DOHH2 (cell line): Measurements from ENCODE around the gene DNAH3.

Experiments used
- H3F3A ChIP-seq: fragments of 200-600 bp; sonication (generic), shearing (Covaris generic); 2 replicates; pipeline ENCODE4 v1.6.0; 2016; ENCODE audit warnings: antibody characterized with exemption, mild to moderate bottlenecking; ENCODE audit not compliant: control insufficient read depth, insufficient read depth
- H3K27ac ChIP-seq: fragments of 200-600 bp; sonication (generic); 2 replicates; pipeline ENCODE4 v1.5.1; 2014; ENCODE audit warnings: low read depth, mild to moderate bottlenecking, low read length, moderate library complexity
- H3K27me3 ChIP-seq: fragments of 200-600 bp; sonication (generic); 2 replicates; pipeline ENCODE4 v1.6.1; 2014; ENCODE audit warnings: mild to moderate bottlenecking, low read length, mixed read lengths; ENCODE audit not compliant: control insufficient read depth
- H3K36me3 ChIP-seq: fragments of 200-600 bp; sonication (generic); 2 replicates; pipeline ENCODE4 v1.6.1; 2014; ENCODE audit warnings: mild to moderate bottlenecking, low read length, moderate library complexity, mixed read lengths; ENCODE audit not compliant: control insufficient read depth
- H3K4me1 ChIP-seq: fragments of 200-600 bp; sonication (generic); 2 replicates; pipeline ENCODE4 v1.6.1; 2014; ENCODE audit warnings: mild to moderate bottlenecking, low read length, mixed read lengths; ENCODE audit not compliant: control insufficient read depth
- H3K4me2 ChIP-seq: fragments of 200-600 bp; sonication (generic); 2 replicates; pipeline ENCODE4 v1.6.0; 2014; ENCODE audit warnings: mild to moderate bottlenecking, low read length, moderate library complexity
- H3K4me3 ChIP-seq: fragments of 200-600 bp; sonication (generic); 2 replicates; pipeline ENCODE4 v1.5.1; 2014; ENCODE audit warnings: mild to moderate bottlenecking, low read length, mixed read lengths
- H3K79me2 ChIP-seq: fragments of 200-600 bp; sonication (generic); 2 replicates; pipeline ENCODE4 v1.6.1; 2014; ENCODE audit warnings: mild to moderate bottlenecking, low read length, mixed read lengths; ENCODE audit not compliant: control insufficient read depth
- H3K9me2 ChIP-seq: fragments of 200-600 bp; sonication (generic); replicated peaks from 2 replicates; pipeline ENCODE4 v1.6.1; 2014; ENCODE audit warnings: mild to moderate bottlenecking, low read length, mixed read lengths; ENCODE audit not compliant: control insufficient read depth
- H3K9me3 ChIP-seq: fragments of 200-600 bp; sonication (generic); 2 replicates; pipeline ENCODE4 v1.6.1; 2014; ENCODE audit warnings: antibody characterized with exemption, low read length, mixed read lengths; ENCODE audit not compliant: control insufficient read depth, insufficient read depth
- H4K20me1 ChIP-seq: fragments of 200-600 bp; sonication (generic); 2 replicates; pipeline ENCODE4 v1.6.0; 2014; ENCODE audit warnings: low read depth, mild to moderate bottlenecking, antibody characterized with exemption, low read length, moderate library complexity; ENCODE audit not compliant: control insufficient read depth, insufficient read depth
- CTCF ChIP-seq: fragments of 200-600 bp; sonication (generic); IDR thresholded peaks from one replicate; pipeline ENCODE4 v1.5.1; 2014; ENCODE audit warnings: antibody characterized with exemption, mild to moderate bottlenecking, low read depth, low read length; ENCODE audit not compliant: poor library complexity, severe bottlenecking
- EZH2phosphoT487 ChIP-seq: fragments of 200-600 bp; sonication (generic); IDR thresholded peaks from 2 replicates; pipeline ENCODE4 v1.6.1; 2017; ENCODE audit warnings: borderline replicate concordance, mild to moderate bottlenecking, antibody characterized with exemption, low read length, moderate library complexity, mixed read lengths

DNAH3 gene

GRCh38 chr16:21092951-21093350 lies 57.7 kb downstream of the DNAH3 start:
- Histone ChIP-seq H3K9me3 (no peaks in the 10 kb centered on the region), H3K4me3 (no peak overlapping the region), H3F3A (no peaks in the 10 kb centered on the region), H3K4me1 (no peaks in the 10 kb centered on the region), H3K27ac (no peak overlapping the region), H3K9me2 (no peaks in the 10 kb centered on the region), H3K4me2 (no peak overlapping the region), H3K79me2 (no peaks in the 10 kb centered on the region), H4K20me1 (no peaks in the 10 kb centered on the region), H3K36me3 (no peaks in the 10 kb centered on the region), H3K27me3 (peaks cover 26% of the 10 kb centered on the region)
- TF ChIP-seq CTCF (no peak), EZH2phosphoT487 (no peak)

- TF ChIP-seq EZH2phosphoT487: no peak
- TF ChIP-seq CTCF: no peak
- Histone ChIP-seq H3K9me3 (no peaks in the 10 kb centered on the region), H3K4me3 (no peak overlapping the region), H3K27ac (no peak overlapping the region), H3K4me1 (no peaks in the 10 kb centered on the region), H3K27me3 (peaks cover 10% of the 10 kb centered on the region), H3K36me3 (no peaks in the 10 kb centered on the region), H4K20me1 (no peaks in the 10 kb centered on the region), H3K9me2 (no peaks in the 10 kb centered on the region), H3F3A (no peaks in the 10 kb centered on the region), H3K4me2 (no peak overlapping the region), H3K79me2 (no peaks in the 10 kb centered on the region)
These were observed 61.8 kb downstream of the DNAH3 start for GRCh38 chr16:21088646-21089538.

- Histone ChIP-seq H3K27ac (no peak overlapping the region), H4K20me1 (no peaks in the 10 kb centered on the region), H3K79me2 (no peaks in the 10 kb centered on the region), H3K4me2 (no peak overlapping the region), H3K9me2 (no peaks in the 10 kb centered on the region), H3K4me1 (no peaks in the 10 kb centered on the region), H3K4me3 (no peak overlapping the region), H3K27me3 (peaks cover 10% of the 10 kb centered on the region), H3F3A (no peaks in the 10 kb centered on the region), H3K9me3 (no peaks in the 10 kb centered on the region), H3K36me3 (no peaks in the 10 kb centered on the region)
- no peak for TF ChIP-seq EZH2phosphoT487
These were observed 62.5 kb downstream of the DNAH3 start for GRCh38 chr16:21088143-21088542.

GRCh38 chr16:21084631-21085225 lies 65.9 kb downstream of the DNAH3 start:
- no peaks in the 10 kb centered on the region for H3K4me1 ChIP-seq
- H3K79me2 ChIP-seq: no peaks in the 10 kb centered on the region
- H3K27ac ChIP-seq: no peak overlapping the region
- H3K36me3 ChIP-seq: no peaks in the 10 kb centered on the region
- no peak overlapping the region for H3K4me2 ChIP-seq
- no peak overlapping the region for H3K4me3 ChIP-seq
- H3K27me3 ChIP-seq: peaks cover 10% of the 10 kb centered on the region
- no peaks in the 10 kb centered on the region for H4K20me1 ChIP-seq
- H3K9me3 ChIP-seq: no peaks in the 10 kb centered on the region
- no peaks in the 10 kb centered on the region for H3F3A ChIP-seq
- no peak for TF ChIP-seq EZH2phosphoT487
- TF ChIP-seq CTCF: no peak
- no peaks in the 10 kb centered on the region for H3K9me2 ChIP-seq
